GM21723 (cell line): ENCODE data around the gene SLC12A5.

ENCODE experiments used
- ATAC-seq: cut with Tn5 transposase; IDR thresholded peaks from one replicate; pipeline ENCODE4 v1.9.1; 2021; ENCODE audit warnings: mild to moderate bottlenecking, moderate library complexity; ENCODE audit not compliant: unreplicated experiment

SLC12A5 gene

DNA sequence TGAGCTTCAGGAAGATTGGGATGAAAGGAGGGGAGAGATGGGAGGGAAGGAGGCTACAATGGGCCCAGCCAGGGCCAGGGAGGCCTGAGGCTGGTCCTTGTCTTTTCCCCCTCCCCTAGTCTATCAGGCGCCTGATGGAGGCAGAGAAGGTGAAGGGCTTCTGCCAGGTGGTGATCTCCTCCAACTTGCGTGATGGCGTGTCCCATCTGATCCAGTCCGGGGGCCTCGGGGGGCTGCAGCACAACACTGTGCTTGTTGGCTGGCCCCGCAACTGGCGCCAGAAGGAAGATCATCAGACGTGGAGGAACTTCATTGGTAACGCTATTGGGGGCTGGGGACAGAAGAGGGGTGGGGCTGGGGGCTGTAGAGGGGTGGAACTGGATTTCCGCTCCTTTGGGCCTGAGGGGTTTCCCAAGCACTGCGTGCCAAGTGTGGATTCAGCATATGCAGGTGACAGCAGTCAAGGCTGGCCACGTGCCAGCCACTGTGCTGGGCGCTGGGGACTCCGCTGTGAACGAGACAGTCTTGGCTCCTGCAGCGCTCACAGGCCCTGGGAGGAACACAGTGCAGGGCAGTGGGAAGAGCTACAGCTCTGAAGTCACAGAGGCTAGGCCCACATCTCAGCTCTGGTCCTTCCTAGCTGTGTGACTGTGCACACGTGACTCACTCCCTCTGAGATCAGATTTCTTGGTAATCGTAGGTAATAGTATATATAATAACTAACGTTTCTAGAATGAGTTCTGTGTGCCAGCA is 22.7 kb downstream of the SLC12A5 start:
- no peak for ATAC-seq

DNA sequence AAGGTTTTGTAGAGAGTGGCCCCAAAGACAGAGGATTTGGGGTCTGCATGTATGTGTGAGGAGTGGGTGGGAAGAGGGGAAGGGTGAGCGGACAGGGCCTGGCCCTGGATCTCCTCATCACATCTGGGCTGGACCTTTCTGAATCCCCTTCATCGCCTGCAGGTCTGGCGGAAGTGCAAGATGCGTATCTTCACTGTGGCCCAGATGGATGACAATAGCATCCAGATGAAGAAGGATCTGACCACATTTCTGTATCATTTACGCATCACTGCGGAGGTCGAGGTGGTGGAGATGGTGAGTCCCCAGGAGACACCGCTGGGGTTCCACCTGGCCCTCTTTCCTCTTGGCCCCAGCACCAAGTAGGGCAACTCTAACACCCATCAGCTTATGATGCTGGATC is 24.4 kb downstream of the SLC12A5 start:
- no peak for ATAC-seq

DNA sequence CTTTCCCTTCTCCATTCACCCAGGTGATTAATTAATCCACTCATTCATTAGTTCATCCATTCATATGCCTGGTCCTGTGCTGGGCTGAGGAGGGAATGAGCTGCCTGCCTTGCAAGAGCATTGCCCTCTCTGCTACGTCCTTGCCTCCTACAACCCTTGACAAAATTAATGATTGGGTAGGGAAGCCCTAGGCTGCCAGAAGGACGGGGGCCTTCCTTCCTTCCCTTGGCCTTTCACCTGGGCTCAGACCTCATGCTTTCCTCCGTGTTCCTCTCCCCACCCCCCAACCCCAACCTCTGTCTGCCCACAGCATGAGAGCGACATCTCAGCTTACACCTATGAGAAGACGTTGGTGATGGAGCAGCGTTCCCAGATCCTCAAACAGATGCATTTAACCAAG is 25.6 kb downstream of the SLC12A5 start:
- ATAC-seq = no peak

DNA sequence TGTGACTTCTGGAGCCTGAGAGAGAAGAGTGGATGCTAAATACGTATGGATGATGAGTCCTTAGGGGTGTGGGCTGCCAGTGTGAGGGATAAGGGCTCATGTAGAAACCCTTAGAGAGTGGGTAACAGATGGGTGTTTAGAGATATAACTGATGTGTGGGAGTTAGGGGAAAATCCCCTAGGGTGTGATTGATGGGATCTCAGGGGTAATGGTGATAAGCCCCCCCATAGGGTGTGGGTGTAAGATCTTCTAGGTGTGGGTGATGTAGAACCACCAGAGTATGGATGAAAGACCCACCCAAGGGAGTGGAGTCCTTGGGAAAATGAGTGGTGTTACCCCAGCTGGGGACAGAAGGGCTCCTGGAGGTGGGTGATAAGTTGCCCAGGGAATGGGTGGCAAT is 26.3 kb downstream of the SLC12A5 start:
- no peak for ATAC-seq

DNA sequence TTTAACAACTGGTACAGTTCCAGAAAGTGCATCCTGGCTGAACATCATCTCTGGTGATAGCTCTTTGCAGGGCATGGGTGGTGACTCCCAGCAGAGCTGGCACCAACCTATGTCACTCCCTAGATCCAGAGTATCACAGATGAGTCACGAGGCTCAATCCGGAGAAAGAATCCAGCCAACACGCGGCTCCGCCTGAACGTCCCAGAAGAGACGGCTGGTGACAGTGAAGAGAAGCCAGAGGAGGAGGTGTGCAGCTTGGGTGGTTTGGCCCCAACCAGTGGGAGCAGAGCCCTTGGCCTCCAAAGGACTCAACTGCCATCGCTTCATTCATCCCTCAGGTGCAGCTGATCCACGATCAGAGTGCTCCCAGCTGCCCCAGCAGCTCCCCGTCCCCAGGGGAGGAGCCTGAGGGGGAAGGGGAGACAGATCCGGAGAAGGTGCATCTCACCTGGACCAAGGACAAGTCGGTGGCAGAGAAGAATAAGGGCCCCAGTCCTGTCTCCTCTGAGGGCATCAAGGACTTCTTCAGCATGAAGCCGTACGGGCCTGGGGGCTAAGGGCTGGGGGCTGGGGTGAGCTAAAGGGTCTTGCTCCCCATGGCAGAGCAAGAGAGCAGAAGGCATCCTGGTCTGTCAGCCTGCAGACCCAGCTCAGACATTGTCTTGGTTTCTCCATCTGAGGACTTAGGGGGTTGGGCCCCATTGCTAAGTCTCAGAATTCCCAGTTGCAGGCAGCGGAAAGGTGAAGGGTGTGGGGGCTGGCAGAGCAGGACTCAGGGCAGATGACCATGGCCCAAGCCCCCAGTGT is 27.2 kb downstream of the SLC12A5 start:
- no peak for ATAC-seq

DNA sequence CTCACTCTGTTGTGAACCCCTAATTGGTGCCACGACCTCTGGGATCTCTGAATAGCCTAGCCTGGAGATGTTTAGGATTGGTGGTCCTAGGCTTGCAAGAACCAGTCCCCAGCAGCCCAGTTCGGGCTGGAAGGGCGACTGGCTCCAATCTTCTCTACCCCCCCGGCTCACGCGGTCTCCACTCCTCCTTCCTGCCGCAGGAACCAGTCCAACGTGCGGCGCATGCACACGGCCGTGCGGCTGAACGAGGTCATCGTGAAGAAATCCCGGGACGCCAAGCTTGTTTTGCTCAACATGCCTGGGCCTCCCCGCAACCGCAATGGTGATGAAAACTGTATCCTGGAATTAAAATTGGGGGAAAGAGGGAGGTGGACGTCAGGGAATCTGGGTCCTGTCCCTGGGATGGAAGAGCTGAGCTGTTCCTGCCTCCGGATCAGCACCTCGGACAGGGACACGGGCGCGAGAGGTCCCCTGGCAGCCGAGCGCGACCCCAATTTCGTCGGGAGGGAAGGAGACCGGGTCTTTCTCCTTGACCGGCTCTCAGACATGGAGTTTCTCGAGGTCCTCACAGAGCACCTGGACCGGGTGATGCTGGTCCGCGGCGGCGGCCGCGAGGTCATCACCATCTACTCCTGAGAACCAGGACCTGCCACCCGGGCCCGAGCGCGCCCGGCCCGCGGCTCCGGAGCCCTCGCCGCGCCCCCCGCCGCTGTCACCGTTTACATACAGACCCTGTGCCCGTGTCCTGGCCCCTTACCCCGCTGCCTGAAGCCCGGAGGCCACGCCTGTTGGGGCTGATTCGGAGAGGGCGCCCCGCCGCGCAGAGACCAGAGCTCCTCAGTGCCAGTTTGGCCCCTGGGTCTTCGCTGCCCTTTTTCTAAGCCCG is 28.2 kb downstream of the SLC12A5 start:
- ATAC-seq = no peak

DNA sequence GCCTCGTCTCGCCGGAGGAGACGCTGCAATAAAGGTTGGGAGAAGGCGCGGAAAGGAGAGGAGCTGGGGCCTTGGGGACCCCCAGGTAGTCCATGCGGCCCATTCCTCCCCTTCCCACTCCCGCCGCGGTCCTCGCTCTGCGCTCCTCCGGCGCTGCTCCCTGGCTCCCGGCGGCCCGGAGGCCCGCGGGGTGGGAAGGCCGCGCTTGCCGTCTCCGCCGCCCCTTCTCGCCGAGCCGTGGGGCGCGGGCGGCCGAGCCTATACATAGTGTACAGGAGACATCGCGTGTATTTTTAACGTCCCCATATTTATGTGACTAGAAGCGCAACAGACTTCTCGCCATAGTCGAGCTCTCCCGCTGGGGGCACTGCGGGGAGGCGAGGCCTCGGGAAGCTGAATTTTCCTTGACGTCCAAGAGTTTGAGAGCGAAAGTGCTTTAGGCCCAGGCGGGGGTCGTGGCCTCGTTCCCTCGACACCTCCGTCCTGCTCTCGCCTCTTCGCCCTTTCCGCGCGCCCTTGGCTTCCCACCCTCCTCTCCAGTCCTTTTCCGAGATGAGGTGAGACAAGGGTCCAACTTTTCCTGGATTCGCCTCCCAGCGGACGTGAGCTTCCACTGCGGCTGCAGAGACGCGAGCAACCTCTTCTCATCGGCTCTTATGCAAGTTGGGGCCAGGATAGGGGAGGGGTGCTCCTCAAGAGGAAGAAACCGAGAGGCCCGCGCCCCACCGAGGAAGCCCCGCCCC is 29.0 kb downstream of the SLC12A5 start:
- ATAC-seq = no peak

DNA sequence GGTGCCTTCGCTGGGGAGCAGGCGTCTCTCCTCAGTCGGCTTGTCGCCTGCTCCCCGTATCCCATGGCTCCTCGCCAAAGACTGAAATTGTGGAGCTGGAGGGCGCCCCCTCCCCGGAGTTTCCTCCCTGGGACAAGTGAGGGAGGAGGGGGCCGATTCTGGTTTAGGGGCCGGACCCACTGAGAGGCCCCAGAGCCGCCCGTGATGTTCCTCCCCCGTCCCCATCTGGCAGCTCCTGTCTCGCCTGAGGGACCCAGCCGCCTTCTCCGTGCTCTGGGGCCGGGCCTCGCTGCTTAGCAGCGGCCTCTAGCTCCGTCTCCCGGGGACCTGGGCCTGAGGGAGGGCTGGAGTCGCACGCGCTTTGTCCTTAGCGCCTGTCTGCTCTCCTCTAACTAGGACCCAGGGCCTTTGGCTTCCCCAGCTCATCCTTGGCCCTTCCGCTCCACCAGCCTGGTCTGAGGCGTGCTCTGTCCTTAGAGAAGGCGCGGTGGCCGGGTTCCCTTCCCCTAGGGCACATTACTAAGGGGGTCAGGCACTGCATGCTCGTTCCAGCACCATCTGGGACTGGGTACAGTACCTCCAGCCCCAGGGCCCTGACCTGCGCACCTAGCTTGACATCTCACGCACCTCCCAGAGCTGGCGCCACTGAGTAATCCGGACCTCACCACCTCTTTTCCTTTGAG is 29.7 kb downstream of the SLC12A5 start:
- ATAC-seq = no peak

DNA sequence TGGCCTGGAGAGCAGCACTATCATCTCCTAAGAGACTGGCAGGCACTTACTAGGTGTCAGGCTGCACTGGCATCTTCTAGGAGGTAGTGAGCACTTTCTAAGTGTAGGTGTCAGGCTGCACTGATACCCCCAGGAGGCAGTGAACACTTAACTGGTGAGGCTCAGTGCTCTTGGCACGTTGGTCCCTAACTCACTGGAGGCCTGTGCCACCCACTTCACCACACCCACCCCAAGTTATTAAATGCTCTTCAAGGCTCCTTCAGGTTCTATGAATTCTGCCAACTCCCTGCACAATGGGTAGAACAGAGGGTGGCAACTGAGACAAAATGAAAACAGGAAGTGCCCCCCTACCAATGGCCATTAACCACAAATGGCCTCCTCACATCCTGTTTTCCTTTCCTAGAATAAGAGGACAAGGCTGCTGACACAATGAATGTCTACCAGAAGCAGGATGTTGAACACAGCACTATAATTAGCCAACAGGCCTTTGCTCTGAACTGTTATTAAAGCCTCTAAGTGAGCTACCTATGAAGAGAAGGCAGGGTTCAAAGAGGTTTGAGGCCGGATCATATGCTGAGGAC is 31.4 kb downstream of the SLC12A5 start:
- no peak for ATAC-seq

DNA sequence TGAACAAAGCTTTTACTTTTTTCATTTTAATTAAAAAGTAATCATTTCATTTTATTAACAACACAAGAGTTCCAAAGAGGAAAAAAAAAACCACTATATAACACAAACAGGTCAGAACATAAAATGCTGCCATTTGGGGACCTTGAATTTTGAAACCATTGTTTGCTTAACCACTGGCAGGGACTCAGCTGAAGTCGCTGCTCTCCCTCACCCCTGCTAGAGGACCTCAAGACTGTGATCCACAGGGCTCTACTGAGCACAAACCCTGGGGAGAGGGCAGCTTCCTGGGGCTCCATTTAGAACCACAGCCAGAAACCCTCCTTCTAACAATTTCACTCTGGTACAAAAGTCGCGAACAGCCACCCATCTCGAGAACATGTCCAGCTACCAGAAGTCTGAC is 32.0 kb downstream of the SLC12A5 start:
- ATAC-seq = no peak

DNA sequence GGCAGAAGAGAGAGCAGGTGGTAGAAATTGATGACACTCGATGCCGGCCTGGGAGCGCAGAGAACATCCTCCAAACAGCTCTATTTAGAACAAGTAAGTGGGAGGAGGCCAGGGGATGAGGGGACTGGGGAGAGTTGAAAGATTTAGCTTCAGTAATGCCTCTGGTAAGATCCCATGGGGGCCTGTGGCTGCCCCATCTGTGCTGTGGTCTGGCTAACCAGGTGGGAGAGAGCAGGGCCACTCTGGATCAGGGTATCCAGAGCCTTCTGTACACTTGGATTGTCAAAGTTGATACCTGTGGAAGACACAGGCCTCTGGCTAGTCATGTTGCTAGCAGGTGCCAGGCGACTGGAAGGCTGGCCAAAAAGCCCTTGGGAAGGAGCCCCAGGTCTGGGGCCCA is 33.1 kb downstream of the SLC12A5 start:
- ATAC-seq = no peak

DNA sequence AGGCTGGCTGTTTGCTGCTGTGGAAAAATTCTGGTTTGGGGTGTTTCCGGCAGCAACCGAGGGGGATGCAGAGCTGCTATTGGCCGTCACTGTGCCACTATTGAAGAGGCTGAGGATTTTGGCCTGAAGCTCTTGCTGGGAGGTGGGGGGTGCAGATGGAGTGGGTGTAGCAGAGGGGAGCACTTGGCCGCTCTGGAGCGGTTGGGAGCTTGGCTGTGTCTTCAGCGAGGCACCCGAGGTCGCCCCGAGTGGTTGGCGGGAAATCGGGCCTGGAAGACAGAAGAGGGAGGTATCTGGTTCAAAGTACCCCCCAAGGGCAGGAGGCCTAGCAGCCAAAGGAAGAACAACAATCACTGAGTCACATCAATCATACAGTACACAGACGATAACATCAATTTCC is 33.6 kb downstream of the SLC12A5 start:
- ATAC-seq = no peak

DNA sequence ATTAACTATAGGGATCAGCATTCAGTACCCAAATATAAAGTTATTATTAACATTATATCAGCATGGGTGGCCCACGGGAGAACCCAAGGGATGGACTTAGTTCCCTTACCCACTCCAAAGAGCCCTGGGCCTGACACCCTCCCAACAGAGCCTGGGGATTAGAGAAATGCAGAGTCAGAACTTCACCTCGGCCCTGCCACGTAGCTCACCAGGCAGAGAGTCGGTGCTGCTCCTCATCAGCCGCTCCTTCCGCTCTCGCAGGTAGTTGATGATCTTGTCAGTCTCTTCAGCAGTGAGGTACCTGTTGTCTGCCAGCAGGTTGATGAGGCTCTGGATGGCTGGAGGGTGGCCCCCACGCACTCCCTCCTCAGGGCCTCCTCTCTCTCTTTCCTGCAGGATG is 34.1 kb downstream of the SLC12A5 start:
- no peak for ATAC-seq

DNA sequence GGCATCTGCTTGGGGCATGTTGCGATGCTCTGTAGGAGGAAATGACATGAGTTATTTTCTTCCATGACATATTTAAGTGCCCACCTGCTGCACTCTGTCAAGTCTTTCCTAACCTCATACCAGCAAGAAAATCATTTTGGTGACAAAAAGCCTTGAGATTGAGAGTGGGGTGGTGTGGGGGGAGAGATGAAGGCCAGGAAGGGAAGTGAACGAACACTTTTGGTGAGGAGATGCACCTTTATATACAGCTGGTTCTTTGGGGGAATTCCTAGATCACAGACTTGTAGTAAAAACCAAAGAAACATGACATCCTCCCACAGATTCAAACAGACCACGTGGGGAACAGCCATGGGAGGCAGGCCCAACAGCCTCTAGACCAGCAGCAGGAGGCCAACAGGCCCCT is 34.6 kb downstream of the SLC12A5 start:
- no peak for ATAC-seq

DNA sequence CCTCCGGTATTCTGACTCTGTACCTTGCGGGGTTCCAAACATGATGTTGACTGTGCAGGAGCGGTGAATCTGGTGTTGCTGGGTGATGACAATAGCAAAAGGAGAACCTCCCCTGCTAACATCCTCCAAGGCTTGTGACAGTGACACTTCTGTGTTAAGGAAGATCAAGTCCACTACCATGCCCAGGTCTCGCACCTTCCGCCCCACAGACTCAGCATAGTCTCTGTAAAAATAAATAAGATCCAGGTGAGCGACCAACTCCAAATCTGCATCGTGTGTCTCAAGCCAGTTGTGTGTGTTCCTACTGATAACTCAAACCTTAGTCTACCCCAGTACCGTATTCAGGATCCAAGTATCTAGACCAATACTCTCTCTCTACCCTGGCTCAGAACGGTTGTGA is 36.0 kb downstream of the SLC12A5 start:
- no peak for ATAC-seq

DNA sequence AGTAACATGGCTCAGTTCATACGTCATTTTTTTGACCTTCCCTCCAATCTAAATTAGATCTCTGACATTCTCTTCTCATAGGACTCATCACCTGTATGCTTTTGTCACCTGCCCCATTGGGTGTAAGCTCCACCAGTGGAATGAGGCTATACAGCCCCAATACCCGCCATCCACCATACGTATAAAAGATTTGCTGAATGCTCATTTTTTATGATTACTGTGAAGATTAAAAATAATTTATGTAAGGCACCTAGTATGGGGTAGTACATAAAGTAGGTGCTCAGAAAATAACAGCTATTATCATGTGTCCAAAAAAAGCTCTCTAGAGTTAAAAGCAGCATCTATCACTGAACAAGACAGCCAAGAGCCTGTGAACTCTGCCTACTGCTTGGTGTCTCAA is 36.7 kb downstream of the SLC12A5 start:
- ATAC-seq = no peak

DNA sequence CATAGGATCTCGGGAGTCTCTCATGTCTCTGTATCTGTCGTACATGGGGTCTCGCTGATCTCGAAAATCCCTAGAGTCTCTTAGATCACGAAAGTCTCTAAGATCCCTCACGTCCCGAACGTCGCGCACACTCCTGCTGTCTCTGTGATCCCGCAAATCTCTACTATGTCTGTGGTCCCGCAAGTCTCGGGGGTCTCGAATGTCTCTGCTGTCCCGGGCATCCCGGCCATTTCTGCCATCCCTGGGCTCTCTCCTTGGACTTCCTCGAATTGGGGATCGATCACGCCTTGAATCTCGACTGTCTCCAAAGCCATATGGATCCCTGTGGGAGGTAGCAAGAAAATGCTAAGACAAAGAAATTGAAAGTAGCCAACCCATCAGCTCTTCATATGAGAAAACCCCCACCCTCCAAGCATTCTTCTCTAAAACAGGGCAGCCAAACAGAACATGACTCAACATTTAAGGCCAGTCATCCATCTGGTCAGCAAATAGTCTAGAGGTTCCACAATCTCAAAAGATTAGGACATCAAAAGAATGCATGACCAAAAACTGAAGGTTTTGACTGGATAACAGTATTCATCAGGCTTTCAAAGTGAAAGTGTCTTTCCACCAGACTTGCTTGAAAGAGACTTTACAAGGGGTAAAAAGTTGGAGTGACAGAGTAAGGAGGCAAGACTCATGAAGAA is 41.3 kb downstream of the SLC12A5 start:
- ATAC-seq = no peak

DNA sequence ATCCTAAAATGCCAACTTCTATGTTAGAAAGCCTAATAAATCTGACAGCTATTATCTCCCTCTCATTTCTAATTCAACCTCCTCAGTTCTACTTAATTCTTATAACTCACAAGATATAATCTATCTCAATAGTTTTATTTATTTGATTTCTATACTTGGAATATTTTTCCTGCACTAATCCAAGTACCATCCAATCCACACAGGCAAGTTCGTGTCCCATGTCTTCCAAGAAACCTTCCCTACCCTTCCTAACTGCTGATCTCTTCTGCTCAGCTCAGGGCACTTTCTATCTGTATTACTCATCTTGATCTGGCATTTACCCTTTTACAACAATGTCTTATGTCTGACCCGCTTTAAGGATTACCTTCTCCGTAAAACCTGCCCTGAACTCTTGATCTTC is 42.6 kb downstream of the SLC12A5 start:
- no peak for ATAC-seq

DNA sequence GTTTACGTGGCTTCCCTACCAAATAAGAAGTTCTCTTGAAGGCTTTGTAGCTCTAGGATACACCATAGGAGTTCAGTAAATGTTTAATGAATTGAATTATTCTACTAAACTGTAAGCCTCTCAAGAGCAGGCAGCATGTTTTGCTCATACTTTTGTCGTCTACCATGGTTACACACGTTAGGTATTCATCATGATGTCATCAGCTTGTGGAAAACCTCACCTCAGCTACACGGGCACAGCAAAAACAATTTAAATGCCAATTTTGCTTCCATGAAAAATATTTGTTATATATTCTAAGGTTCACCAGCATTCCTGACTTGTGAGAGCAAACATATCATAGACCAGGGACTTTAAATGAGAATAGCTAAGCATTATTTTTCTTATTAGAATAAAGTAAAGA is 44.0 kb downstream of the SLC12A5 start:
- ATAC-seq = no peak
